Activated CD8-positive, alpha-beta T cell treated with anti-CD3 and anti-CD28 coated beads, Interleukin-2, amount 10 ng/mL, durations not matched to agents 7 days and 5 days (primary cell): ENCODE measurements around the gene PRR35. TPM values are rescaled to one million over a fixed set of nuclear protein-coding genes. Genes with fewer than 3 reads are reported as not detected.
A peak's percentile ranks its signal among the peaks of the same experiment; 100 is the strongest.

ENCODE experiments used
- microRNA-seq: library from miRNA; unstranded; fragments of <30 nt; microRNA quantifications from one replicate; pipeline ENCODE4 v1.2.0, GENCODE V29; 2022
- total RNA-seq, 2 experiments: library from RNA; stranded (reverse); gene quantifications; one replicate each; pipeline ENCODE4 v1.2.3, GENCODE V29; 2021

PRR35 gene
- total RNA-seq, 2 experiments from 2014 or later: not detected

Small RNA genes lying within 50 kb of the gene (microRNA-seq; reads per million reads assigned to microRNA genes)
- gene MIR3176 (68.3 reads per million, percentile 55 among the genes with 10 or more reads in this experiment), gene MIR5587 (not detected)

Other genes starting within 250 kb of the PRR35 start
- gene AXIN1, start 207.7 kb upstream of the PRR35 start, total RNA-seq: 10 to 100 TPM; 25.1 to 26.1 TPM
- gene MRPL28, start 189.9 kb upstream of the PRR35 start, total RNA-seq: 10 to 100 TPM; 95.3 to 95.8 TPM
- gene PGAP6, start 178.4 kb upstream of the PRR35 start, total RNA-seq: 10 to 100 TPM; 80.6 to 85.8 TPM
- 1 to 10 TPM; 5.2 to 6.8 TPM for gene NME4, start 163.2 kb upstream of the PRR35 start, total RNA-seq
- 1 to 10 TPM; 4.7 to 6.3 TPM for gene DECR2, start 158.5 kb upstream of the PRR35 start, total RNA-seq
- gene RAB11FIP3, start 134.7 kb upstream of the PRR35 start, total RNA-seq: 10 to 100 TPM; 20.7 to 23.4 TPM
- gene CAPN15, start 32.7 kb upstream of the PRR35 start, total RNA-seq: 10 to 100 TPM; 85.3 to 93.0 TPM
- gene NHLRC4, start 6.6 kb downstream of the PRR35 start, total RNA-seq: 1 to 10 TPM; 1.6 TPM
- gene PIGQ, start 9.6 kb downstream of the PRR35 start, total RNA-seq: 10 to 100 TPM; 41.2 to 43.0 TPM
- gene RAB40C, start 29.7 kb downstream of the PRR35 start, total RNA-seq: 10 to 100 TPM; 13.1 to 15.0 TPM
- gene WFIKKN1, start 70.6 kb downstream of the PRR35 start, total RNA-seq: under 1 TPM; 0.47 to 0.68 TPM
- gene METTL26, start 75.9 kb downstream of the PRR35 start, total RNA-seq: 10 to 100 TPM; 89.0 to 94.0 TPM
- gene MCRIP2, start 81.4 kb downstream of the PRR35 start, total RNA-seq: 10 to 100 TPM; 40.6 to 40.9 TPM
- gene WDR90, start 89.0 kb downstream of the PRR35 start, total RNA-seq: 100 to 1,000 TPM in 1 of 2 experiments, 10 to 100 TPM in 1; 96.8 to 106 TPM
- gene RHOT2, start 107.7 kb downstream of the PRR35 start, total RNA-seq: 100 to 1,000 TPM; 135 to 139 TPM
- 1 to 10 TPM; 1.4 to 1.9 TPM for gene RHBDL1, start 115.3 kb downstream of the PRR35 start, total RNA-seq
- 10 to 100 TPM; 80.4 to 86.4 TPM for gene STUB1, start 120.0 kb downstream of the PRR35 start, total RNA-seq
- gene JMJD8, start 123.9 kb downstream of the PRR35 start, total RNA-seq: 10 to 100 TPM; 36.1 to 39.0 TPM
- gene WDR24, start 130.0 kb downstream of the PRR35 start, total RNA-seq: 10 to 100 TPM; 16.9 to 19.4 TPM
- gene FBXL16, start 145.4 kb downstream of the PRR35 start, total RNA-seq: 1 to 10 TPM; 5.9 to 7.3 TPM
- gene METRN, start 154.7 kb downstream of the PRR35 start, total RNA-seq: 10 to 100 TPM in 1 of 2 experiments, 1 to 10 TPM in 1; 8.1 to 10.6 TPM
- 10 to 100 TPM; 12.3 to 14.2 TPM for gene ANTKMT, start 160.8 kb downstream of the PRR35 start, total RNA-seq
- gene CCDC78, start 166.0 kb downstream of the PRR35 start, total RNA-seq: 1 to 10 TPM; 3.9 TPM
- 10 to 100 TPM in 1 of 2 experiments, 1 to 10 TPM in 1; 8.4 to 11.2 TPM for gene HAGHL, start 166.7 kb downstream of the PRR35 start, total RNA-seq
- 10 to 100 TPM; 24.9 to 32.4 TPM for gene CIAO3, start 180.6 kb downstream of the PRR35 start, total RNA-seq
- gene MSLN, start 200.3 kb downstream of the PRR35 start, total RNA-seq: not detected
- 10 to 100 TPM; 25.9 to 30.1 TPM for gene RPUSD1, start 228.0 kb downstream of the PRR35 start, total RNA-seq
- 100 to 1,000 TPM; 102 to 126 TPM for gene CHTF18, start 228.2 kb downstream of the PRR35 start, total RNA-seq
- not detected for gene GNG13, start 240.3 kb downstream of the PRR35 start, total RNA-seq